MM.1S (cell line): ENCODE data around the gene PCNT.

Source experiments
- CTCF ChIP-seq: fragments of 300-600 bp; sonication (generic); IDR thresholded peaks from 2 replicates; pipeline ENCODE4 v1.5.1; 2016; ENCODE audit warnings: antibody characterized with exemption, low read length, mixed read lengths
- EZH2 ChIP-seq: fragments of 300-600 bp; sonication (generic); optimal IDR thresholded peaks from 2 replicates; pipeline ENCODE3; 2017; ENCODE audit warnings: low read depth, mild to moderate bottlenecking, antibody characterized with exemption, low read length, mixed read lengths

GRCh38 chr21:46441961-46442498 lies 118.1 kb downstream of the PCNT start:
- TF ChIP-seq CTCF = no peak
- TF ChIP-seq EZH2 = no peak
